Kidney capillary endothelial cell (primary cell): Measurements from ENCODE around the gene PODXL.

ENCODE experiments used
- DNase-seq: peaks from one replicate; pipeline ENCODE4 v3.0.0-alpha.2; 2018; ENCODE audit warnings: low spot score

The PODXL gene

DNA sequence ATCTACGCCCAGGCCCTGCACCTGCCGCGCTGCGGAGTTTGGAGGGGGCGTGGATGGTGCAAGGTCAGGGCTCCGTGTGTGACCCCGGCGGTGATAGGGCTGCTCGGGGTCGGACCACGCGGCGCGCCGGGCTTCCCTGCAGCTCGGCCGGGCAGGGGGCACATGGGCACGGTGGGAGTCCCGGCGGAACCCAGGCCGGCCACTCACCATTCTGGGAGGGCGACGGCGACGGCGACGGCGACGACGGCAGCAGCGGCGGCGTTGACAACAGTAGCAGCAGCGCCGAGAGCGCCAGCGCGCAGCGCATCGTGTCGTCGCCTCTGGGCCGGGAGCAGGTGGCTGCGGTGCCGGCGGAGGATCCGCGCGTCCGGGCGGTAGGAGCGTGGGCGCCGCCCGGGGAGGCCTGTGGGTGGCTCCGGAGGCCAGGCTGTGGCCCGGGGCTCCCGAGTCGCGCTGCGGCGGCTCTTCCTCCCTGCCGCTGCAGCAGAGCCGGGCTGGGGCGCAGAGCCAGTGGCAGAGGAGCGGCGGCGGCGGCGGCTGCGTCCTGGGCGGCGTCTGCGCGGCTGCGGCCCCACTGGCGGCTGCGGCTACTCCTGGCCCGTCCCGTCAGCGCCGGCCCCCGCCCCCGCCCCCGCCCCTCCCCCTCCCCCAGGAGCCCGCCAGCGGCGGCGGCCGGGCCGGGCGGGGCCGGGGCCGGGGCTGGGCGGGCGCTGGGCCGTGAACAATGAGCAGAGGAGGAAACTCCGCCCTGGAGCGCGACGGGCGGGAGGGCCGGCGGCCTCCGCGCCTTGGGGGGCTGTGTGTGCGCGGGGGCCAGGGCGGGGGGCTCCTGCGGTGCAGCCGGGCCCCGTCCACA lies at the start of gene PODXL:
TSS of gene PODXL (minus strand) at position 576 of the 856 bp plus-strand sequence. CDS start at position 307, 269 bp downstream.
- peak; percentile 64 for DNase-seq

DNA sequence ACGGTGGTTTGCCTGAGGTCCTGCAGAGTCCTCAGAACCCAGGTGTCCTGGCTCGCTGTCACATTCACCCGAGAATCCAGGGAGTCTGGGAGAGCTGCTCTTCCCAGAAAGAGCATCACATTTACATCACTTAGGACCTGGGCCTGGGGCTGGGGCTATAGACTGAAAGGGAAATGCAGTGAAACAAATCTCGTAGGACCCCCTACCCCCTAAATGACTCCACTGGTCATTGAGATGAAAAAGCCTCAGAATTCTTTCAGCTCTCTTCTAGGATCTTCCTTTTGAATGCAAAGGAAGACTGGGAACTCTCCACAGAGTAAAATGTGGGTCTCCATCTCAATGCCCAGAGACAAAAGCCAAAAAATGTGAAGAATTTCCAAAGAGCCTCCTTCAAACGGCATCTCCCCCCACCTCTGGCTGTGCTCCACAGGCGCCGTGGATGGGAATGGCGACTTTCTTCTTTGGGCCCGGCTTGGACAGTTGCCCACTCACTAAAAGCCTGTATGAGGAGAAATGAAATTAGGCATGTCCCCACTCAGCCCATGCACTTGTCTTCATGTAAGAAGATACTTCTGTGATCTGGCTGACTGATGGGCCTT lies 49.0 kb upstream of the PODXL start:
- DNase-seq: no peak

DNA sequence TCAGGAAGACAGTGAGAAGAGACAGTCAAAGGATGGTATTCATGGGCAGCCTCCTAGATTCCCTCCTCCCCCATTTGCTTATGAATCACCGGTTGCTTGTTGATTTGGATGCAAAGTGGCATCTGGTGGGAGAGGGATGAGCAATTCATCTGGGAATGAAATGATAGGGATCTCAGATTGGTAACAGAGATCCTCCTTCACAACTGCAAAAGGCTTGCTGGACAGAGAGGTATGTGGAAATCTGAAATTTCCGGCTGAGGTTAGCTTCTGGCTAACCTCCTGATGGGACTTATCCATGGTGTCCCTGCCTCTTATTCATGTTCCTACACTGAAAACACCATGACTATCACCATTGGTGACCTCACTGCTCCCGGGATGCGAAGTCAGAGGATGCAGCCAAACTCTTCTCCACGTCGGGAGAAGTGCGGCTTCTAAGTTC lies 48.4 kb upstream of the PODXL start:
- DNase-seq: no peak

DNA sequence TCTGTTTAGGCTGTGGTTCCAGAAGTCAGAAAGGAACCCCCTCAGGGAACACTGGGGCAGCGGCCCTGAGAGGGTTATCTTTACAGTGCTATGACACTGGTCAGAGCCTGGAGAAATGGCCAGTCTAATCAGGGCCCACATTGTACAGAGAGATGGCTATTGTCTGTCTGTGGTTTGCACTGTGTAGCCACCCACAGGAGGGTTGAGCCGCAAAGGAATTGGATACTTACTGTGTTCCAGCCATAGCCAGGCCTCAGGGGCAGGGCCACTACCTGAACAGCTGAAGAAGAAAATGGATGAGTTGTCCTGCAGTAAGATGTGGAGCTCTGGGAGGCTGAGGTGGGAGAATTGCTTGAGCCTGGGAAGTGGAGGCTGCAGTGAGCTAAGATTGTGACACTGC lies 47.5 kb upstream of the PODXL start:
- DNase-seq: no peak

DNA sequence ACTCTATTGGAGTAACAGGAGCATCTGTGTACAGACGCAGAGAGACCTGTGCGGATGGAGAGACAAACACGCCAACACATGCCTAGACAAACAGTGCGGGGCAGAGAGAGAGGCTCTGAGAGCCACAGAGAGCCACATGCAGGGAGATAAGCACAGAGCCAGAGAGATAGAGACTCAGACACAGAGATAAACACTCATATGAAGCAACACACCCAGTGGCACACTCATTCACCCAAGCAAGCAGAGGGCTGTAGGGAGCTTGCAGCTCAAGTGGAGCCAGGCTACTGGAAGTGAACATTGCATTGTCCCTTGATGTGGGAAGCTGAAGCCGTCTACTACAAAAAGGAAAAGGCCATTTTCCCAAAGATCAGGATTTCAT lies 46.6 kb upstream of the PODXL start:
- DNase-seq: no peak

DNA sequence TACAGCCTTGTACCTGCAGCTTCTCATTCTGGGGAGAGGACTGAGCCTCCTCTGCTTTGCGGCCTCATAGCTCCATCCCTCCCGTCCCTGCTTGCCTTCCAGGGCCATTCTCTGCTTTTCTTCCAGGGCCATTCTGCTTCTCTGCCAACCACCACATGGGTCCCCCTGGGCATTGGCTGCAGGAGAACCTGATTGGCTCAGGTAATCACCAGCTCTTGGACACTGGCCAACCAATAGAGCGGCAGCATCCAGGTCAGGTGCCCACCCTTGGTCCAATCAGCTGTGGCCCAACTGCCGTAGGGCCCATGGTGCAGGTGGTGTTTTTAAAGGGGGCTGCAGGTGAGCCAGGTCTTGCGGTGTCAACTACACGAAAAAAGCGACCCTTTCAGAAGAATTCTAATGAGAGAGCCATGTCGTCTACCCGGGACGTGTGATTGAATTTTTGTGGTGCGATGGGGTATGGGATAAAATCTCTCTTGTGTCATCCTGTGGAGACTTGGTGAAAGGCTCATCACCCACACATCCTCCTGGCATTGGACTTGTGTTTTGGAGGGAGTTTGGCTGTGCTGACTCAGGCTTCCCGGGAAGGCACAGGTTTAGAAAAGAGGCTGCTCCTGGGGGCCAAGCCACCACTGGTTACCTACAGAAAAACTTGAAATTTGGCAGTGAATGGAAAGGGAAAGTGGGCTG lies 46.0 kb upstream of the PODXL start:
- no peak for DNase-seq

DNA sequence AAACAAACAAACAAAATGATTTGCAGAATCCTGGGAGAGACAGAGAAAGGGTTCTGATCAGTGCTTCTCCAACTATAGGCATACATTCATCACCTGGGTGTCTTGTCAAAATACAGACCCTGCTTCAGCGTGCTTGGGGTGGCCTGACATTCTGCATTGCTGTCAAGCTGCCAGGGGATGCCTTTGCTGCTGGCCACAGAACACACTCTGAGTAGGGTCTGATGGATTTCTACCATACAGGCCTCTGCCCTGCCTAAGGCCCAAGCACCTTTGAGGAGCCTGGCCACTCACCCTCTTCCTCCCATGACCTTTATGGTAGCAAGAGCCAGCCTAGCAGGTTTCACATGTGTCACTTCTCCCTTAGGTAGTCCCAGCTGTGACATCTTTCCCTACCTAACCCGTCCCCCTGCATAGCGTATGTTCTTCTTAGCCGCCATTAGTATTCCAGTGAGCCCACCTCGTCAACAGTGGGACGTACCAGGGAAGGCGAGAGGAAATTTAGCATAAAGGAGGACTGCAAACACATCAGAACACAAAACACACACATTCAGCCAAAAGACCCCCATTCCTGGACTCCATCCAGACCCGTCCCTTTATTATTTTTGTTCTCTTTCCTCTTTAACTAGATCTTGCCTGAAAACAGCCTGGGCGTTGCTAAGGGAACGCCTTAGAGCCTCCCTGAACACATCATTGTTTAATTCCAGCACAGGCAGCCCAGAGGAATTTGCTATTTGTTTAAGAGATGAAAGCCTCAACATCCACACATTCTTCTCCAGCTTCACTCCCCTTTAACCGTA lies 43.9 kb upstream of the PODXL start:
- no peak for DNase-seq

GRCh38 chr7:131596785-131597184 lies 40.4 kb upstream of the PODXL start:
- no peak for DNase-seq

GRCh38 chr7:131595699-131596098 lies 39.3 kb upstream of the PODXL start:
- DNase-seq: no peak

DNA sequence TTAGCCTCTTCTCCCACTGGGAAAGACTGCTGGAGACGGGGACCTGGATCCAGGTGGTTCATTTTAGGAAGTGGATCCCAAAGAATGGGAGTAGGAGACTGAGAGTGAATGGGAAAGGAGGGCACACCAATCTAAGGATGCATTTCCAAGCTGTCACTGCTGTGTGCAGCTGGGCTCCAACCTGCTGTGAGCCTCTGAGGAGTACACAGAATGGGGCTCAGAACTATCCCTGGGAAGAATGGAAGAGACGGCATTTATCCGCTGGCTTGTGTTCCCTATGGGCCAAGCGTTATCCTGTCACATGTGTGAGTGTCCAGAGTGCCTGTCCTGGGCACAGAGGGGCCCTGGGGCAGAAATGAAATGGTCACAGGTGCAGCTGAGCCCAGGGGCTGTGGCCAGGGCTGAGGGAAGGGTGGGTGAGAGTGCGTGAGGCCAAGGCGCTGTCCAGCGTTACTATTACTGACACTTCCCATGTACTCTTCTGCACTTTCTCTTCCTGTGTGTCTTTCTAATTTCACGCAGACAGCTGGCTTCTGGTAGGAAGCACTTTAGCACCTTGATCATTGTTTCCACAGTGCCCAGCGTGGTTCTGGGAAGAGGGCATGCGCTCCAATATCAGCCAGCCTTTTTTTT lies 35.4 kb upstream of the PODXL start:
- no peak for DNase-seq

GRCh38 chr7:131587315-131587923 lies 31.0 kb upstream of the PODXL start:
- DNase-seq: no peak

- DNase-seq: no peak
These were observed 30.3 kb upstream of the PODXL start for GRCh38 chr7:131586759-131587158.

GRCh38 chr7:131586259-131586658 lies 29.8 kb upstream of the PODXL start:
- peak; percentile 39 for DNase-seq

DNA sequence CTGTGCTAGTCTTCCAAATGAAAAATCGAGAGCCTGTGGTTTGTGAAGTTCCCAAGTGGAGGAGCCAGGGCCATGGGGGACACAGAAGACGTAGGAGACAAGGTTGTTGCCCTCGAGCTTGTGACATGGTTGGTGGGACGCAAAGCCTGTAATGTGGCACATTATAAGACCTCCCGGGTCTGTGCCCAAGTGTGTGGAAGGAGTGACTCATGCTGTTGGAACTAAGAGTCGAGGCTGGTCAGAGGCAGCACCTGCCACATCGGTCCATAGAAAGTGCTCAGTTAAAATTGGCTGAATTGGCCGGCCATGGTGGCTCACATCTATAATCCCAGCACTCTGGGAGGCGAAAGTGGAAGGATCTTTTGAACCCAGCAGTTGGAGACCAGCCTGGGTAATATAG lies 27.0 kb upstream of the PODXL start:
- DNase-seq: no peak

DNA sequence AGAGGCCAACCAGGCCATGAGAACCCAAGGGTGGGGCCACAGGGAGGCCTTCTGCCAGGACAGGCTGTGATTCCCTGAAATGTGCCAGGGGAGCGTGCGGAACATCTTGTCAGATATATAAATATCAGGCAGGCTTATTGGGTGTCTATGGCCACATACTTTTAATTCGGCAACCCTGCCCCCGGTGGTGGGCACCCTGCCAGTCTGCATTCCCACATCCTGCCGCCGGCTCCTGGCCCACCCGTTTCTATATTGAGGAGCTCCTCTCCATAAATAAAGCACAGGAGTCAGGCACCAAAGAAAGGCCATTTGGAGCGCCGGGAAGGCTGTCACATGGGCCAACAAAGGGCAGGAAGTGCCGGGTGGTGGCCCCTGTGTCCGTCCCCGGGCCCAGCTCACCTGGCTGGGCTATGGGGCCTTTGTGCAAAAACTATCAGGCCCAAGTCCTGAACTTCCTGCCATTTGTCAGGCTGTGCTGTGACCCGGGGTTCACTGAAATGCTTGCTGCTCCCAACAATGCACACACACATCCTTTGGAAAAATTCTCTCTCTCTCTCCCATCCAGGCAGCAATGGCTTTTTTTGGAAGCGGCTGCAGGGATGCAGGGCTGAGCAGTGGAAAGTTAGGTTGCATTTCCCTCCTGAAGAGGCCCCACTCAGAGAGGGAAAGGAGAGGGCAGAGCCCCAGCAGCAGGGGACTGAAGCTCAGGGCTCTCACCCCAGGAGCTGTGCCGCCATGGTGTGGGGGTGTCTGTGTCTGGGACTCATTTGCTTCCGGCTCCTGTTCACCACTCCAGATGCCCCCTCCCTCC lies 25.0 kb upstream of the PODXL start:
- DNase-seq: peak; percentile 93

DNA sequence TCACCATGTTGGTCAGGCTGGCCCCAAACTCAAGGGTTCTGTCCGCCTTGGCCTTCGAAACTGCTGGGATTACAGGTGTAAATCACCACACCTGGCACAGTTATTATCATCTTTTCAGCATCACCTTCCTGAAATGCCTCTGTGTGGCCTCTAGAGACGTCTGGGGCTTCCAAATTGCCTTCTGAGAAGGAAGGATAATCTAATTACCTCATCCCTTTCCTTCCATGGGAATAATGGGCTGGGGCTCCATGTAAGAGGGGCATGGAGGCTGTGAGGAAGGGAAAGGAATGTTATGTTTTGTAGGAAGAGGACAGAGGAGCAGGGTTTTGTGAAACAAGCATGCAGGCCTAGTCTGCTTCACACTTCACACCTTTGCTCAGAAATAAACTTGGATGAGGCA lies 22.2 kb upstream of the PODXL start:
- no peak for DNase-seq

DNA sequence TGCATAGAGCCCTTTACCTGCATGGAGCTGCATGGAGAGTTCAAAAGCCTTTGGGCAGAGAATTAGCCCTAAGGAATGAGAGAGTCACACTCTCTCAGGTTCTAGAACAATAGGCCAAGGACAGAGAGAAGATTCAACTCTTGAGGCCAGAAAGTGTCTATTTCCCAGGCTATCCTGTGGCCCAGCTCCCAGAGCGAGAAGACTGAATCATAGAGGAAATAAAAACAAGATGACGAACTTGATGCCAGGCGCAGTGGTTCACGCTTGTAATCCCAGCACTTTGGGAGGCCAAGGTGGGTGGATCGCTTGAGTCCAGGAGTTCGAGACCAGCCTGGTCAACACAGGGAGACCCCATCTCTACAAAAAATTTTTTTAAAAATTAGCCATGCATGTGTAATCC lies 18.3 kb upstream of the PODXL start:
- no peak for DNase-seq

DNA sequence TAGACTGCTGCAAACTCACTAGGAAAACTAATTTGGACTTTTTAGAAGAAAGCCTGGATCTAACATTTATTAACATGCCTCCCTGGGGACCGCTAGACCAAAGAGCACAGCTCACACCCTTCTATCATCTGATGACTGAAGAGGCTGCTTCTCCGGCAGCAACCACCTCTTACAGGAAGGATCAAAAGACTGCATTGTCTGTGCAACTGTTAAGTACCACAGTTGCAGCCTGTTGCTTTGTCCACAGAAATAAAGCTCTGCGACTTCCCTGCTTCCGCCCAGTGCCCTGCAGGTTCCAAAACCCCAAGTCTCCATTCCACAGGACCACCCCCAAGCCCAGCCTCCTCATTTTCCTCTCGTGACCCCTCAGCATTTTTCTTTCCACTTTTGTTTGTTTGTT lies 14.0 kb upstream of the PODXL start:
- DNase-seq: no peak

DNA sequence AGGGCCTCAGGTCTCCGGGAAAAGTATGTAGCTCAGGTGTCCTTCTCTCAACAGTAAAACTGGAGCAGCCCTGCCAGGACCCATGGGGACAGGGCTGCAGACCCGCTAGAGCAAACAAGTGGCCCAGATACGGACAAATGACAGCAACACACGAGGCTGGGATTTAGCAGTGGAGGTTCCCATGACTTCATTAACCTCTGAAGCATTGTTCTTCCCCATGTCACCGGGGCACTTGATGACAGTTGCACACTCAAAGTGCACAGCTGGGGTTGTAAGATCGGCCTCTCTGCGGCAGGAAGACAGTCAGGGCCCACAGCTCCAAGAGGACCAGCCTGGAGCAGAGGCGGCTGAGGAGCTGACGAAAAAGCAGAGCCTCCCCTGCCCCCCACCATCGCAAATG lies 12.5 kb upstream of the PODXL start:
- DNase-seq: no peak

- no peak for DNase-seq
These were observed 12.1 kb upstream of the PODXL start for GRCh38 chr7:131568510-131568909.

- DNase-seq: no peak
These were observed 8.2 kb upstream of the PODXL start for GRCh38 chr7:131564640-131565039.
